GM12878 (cell line): Measurements from ENCODE around the gene CYB5A. TPM values are rescaled to one million over a fixed set of nuclear protein-coding genes. Genes with fewer than 3 reads are reported as not detected.

Experiments used
- ATAC-seq: fragments of 200-7000 bp; cut with Tn5 transposase; 3 replicates; pipeline ENCODE4 v1.9.1; 2020; ENCODE audit warnings: mild to moderate bottlenecking, moderate library complexity
- BruUV-seq: library from RNA; stranded (reverse); fragments of 400-500 nt; replicated peaks from 2 replicates; lab custom pipeline; 2021; lab: Mats Ljungman, UMichigan
- CTCF ChIA-PET: fragments of 300-600 bp; sonication (Branson Sonifier 250); formaldehyde crosslinking; extraction: SDS; loops from one replicate; lab custom pipeline; 2021; ENCODE audit warnings: inconsistent platforms; lab: Yijun Ruan, JAX
- POLR2A ChIA-PET: fragments of 350-600 bp; formaldehyde crosslinking; extraction: SDS; loops from one replicate; lab custom pipeline; 2021; ENCODE audit warnings: inconsistent platforms; lab: Charles Lee
- RAD21 ChIA-PET: fragments of 300-600 bp; sonication (Branson Sonifier 250); formaldehyde crosslinking; loops from one replicate; lab custom pipeline; 2023; ENCODE audit warnings: antibody characterized with exemption; ENCODE audit not compliant: unreplicated experiment; lab: Charles Lee
- SMC1A ChIA-PET: fragments of 300-600 bp; sonication (Branson Sonifier 250); formaldehyde crosslinking; loops from one replicate; lab custom pipeline; 2023; ENCODE audit not compliant: unreplicated experiment, uncharacterized antibody; lab: Charles Lee
- DNase-seq: peaks from one replicate; pipeline ENCODE4 v3.0.0-alpha.2; 2011; ENCODE audit warnings: low read depth, low spot score
- FAIRE-seq: peaks from 3 replicates; lab custom pipeline; 2011; peaks lifted over from hg19 to GRCh38; lab: Jason Lieb, UNC
- H2AFZ ChIP-seq: 2 replicates; pipeline ENCODE4 v1.6.0; 2011; ENCODE audit warnings: low read depth, low read length, control low read depth; ENCODE audit not compliant: control insufficient read depth
- H3K27ac ChIP-seq: 2 replicates; pipeline ENCODE4 v1.5.1; 2011; ENCODE audit warnings: control low read depth; ENCODE audit not compliant: control insufficient read depth, insufficient read depth
- H3K27me3 ChIP-seq, 2 experiments: replicated peaks in 1 of 2; 2 replicates each; pipeline versions ENCODE4 v1.6.0 to v1.6.1; 2011; ENCODE audit warnings: low read length in 1 of 2; ENCODE audit not compliant: control insufficient read depth in 2 of 2, insufficient read depth in 2 of 2
- H3K36me3 ChIP-seq, 2 experiments: 2 replicates each; pipeline ENCODE4 v1.5.1; 2011; ENCODE audit warnings: low read length in 1 of 2; ENCODE audit not compliant: control insufficient read depth in 2 of 2, insufficient read depth in 2 of 2
- H3K4me1 ChIP-seq: 2 replicates; pipeline ENCODE4 v1.6.1; 2011; ENCODE audit warnings: mild to moderate bottlenecking, low read length, moderate library complexity, mixed read lengths; ENCODE audit not compliant: control insufficient read depth, insufficient read depth
- H3K4me2 ChIP-seq: 2 replicates; pipeline ENCODE4 v1.6.0; 2011; ENCODE audit warnings: control low read depth; ENCODE audit not compliant: control insufficient read depth, insufficient read depth
- H3K4me3 ChIP-seq: fragments of 200-600 bp; sonication (generic); 2 replicates; pipeline ENCODE4 v1.5.1; 2016
- H3K79me2 ChIP-seq: 2 replicates; pipeline ENCODE4 v1.6.0; 2011; ENCODE audit warnings: low read length; ENCODE audit not compliant: control insufficient read depth, insufficient read depth
- H3K9ac ChIP-seq: 2 replicates; pipeline ENCODE4 v1.8.0; 2011; ENCODE audit warnings: low read length, control low read depth, mixed read lengths; ENCODE audit not compliant: control insufficient read depth, insufficient read depth
- H3K9me3 ChIP-seq: replicated peaks from 3 replicates; pipeline ENCODE4 v1.5.1; 2011; ENCODE audit warnings: mild to moderate bottlenecking, low read length; ENCODE audit not compliant: control insufficient read depth, insufficient read depth
- H4K20me1 ChIP-seq: 2 replicates; pipeline ENCODE4 v1.6.0; 2011; ENCODE audit not compliant: control insufficient read depth, insufficient read depth
- BCL11A ChIP-seq: IDR thresholded peaks from 2 replicates; pipeline ENCODE4 v1.6.1; 2011; ENCODE audit warnings: low read depth, low read length
- E2F8 ChIP-seq: fragments of 450-650 bp; IDR thresholded peaks from 2 replicates; pipeline ENCODE4 v1.6.1; 2018; ENCODE audit warnings: mild to moderate bottlenecking, low read depth, moderate library complexity; ENCODE audit not compliant: partially characterized antibody
- EED ChIP-seq: sonication (generic); IDR thresholded peaks from 2 replicates; pipeline ENCODE4 v1.6.1; 2016; ENCODE audit warnings: antibody characterized with exemption, low read depth
- FOXM1 ChIP-seq: IDR thresholded peaks from 2 replicates; pipeline ENCODE4 v1.6.1; 2012; ENCODE audit warnings: low read depth, mild to moderate bottlenecking, inconsistent platforms, low read length, moderate library complexity
- IRF5 ChIP-seq: fragments of 450-650 bp; IDR thresholded peaks from 2 replicates; pipeline ENCODE4 v1.6.1; 2017; ENCODE audit warnings: borderline replicate concordance
- NFXL1 ChIP-seq: fragments of 450-650 bp; IDR thresholded peaks from 2 replicates; pipeline ENCODE4 v1.6.1; 2017; ENCODE audit warnings: antibody characterized with exemption, mild to moderate bottlenecking, borderline replicate concordance
- SKIL ChIP-seq: fragments of 450-650 bp; IDR thresholded peaks from 2 replicates; pipeline ENCODE4 v1.6.1; 2017; ENCODE audit warnings: mild to moderate bottlenecking, low read depth, inconsistent platforms; ENCODE audit not compliant: poor library complexity, severe bottlenecking
- ZNF207 ChIP-seq: fragments of 450-650 bp; IDR thresholded peaks from 2 replicates; pipeline ENCODE4 v1.6.1; 2014; ENCODE audit warnings: antibody characterized with exemption, mild to moderate bottlenecking, borderline replicate concordance
- WGBS: methylation state at CpG from one replicate; pipeline ENCODE4 v1.1.6; 2016; ENCODE audit warnings: low lambda C conversion rate; ENCODE audit not compliant: insufficient replicate concordance, insufficient coverage; ENCODE audit errors: missing lambda C conversion rate; 5-methylcytosine and 5-hydroxymethylcytosine counted together
- in situ Hi-C: fragments of 300-500 bp; cut with MboI; formaldehyde crosslinking; loops from 9 replicates; pipeline ENCODE4 v1.14.3; 2018; ENCODE audit warnings: mixed read lengths
- intact Hi-C: fragments of 100-400 bp; cut with micrococcal nuclease; formaldehyde crosslinking; loops from one replicate; pipeline ENCODE4 v1.14.2; 2022; ENCODE audit not compliant: unreplicated experiment
- polyA plus RNA-seq, 11 experiments: library from polyadenylated mRNA; depleted of rRNA in 4 of 11; unstranded in 6 of 11; stranded (reverse) in 5 of 11; fragments of >200 nt; fragmentation: Nextera tagmentation in 4 of 11; fragmentation: Illumina TruSeq in 1 of 11; extraction: Ambion mirVana in 4 of 11; extraction: Trizol in 1 of 11; gene quantifications; 1 replicate in 1 of 11; 2 replicates in 10 of 11; pipeline versions ENCODE4 v1.2.1 to v1.2.3, GENCODE V29; 2011 to 2016; ENCODE audit warnings: inconsistent platforms in 2 of 11, missing spikeins in 2 of 11, low read depth in 1 of 11
- total RNA-seq, 4 experiments: library from RNA; depleted of rRNA in 3 of 4; stranded (reverse); fragments of >200 nt in 3 of 4; fragmentation: Illumina TruSeq in 1 of 4; extraction: Trizol in 1 of 4; gene quantifications; 2 replicates each; pipeline versions ENCODE4 v1.2.1 to v1.2.3, GENCODE V29; 2013 to 2021

CYB5A gene
- total and polyA plus RNA-seq, 10 of the 15 experiments (the other 5 are each of a cell fraction or from before 2014, with no cell fraction given) = 60.2 to 129 (median 103) TPM

- H3K4me1 ChIP-seq = peaks cover 5% of the 10 kb centered on the region
- no peaks in the 10 kb centered on the region for H4K20me1 ChIP-seq
- SMC1A ChIA-PET = interaction anchor here (0.7 to 1.4 kb wide), 3 partner anchors 8 to 15 kb away, joined by 3 to 6 read pairs (median 3); no protein-coding TSS in a partner anchor
- intact Hi-C loops = no loop called here
- no peak overlapping the region for H2AFZ ChIP-seq
- no peak for TF ChIP-seq E2F8
- TF ChIP-seq NFXL1 = no peak
- TF ChIP-seq FOXM1 = no peak
- no peak for TF ChIP-seq ZNF207
- no peak for TF ChIP-seq IRF5
- TF ChIP-seq EED = no peak
- TF ChIP-seq BCL11A = no peak
- TF ChIP-seq SKIL = no peak
- TF ChIP-seq, all 136 proteins: peak for 0
- Histone ChIP-seq H3K79me2 (no peaks in the 10 kb centered on the region), H3K27me3 (no peaks in the 10 kb centered on the region), H3K4me3 (no peak overlapping the region), H3K9me3 (peaks cover 3% of the 10 kb centered on the region; the same call in 2 of the 3 replicates), H3K27ac (no peak overlapping the region), H3K4me2 (no peak overlapping the region), H3K36me3 (no peaks in the 10 kb centered on the region), H3K9ac (no peak overlapping the region)
- POLR2A ChIA-PET = no interaction called here
- CTCF ChIA-PET = interaction anchor here (1.1 to 3.6 kb wide), 4 partner anchors 16 to 214 kb away, joined by 4 to 17 read pairs (median 5); no protein-coding TSS in a partner anchor
- in situ Hi-C loops = no loop called here
- no TSS peak for BruUV-seq
- RAD21 ChIA-PET = no interaction called here
- ATAC-seq (no peak), FAIRE-seq (no peak), DNase-seq (no peak)
- WGBS = 0% methylated on average over 1 of the region's 1 CpG
Observed at GRCh38 chr18:74337912-74338309, 46.1 kb upstream of the CYB5A start.
